HepG2 (cell line): ENCODE measurements around the gene ABCC1. TPM values are rescaled to one million over a fixed set of nuclear protein-coding genes. Genes with fewer than 3 reads are reported as not detected.

ENCODE experiments used
- MED1 ChIP-seq: sonication (generic); formaldehyde crosslinking; IDR thresholded peaks from 2 replicates; pipeline ENCODE4 v1.4.0; 2020; ENCODE audit warnings: missing genetic modification reagents
- MED13 ChIP-seq: sonication (generic); formaldehyde crosslinking; IDR thresholded peaks from 2 replicates; pipeline ENCODE4 v1.5.0; 2020; ENCODE audit warnings: missing genetic modification reagents
- NPAS2 ChIP-seq: sonication (generic); formaldehyde crosslinking; IDR thresholded peaks from 2 replicates; pipeline ENCODE4 v1.8.0; 2022; ENCODE audit warnings: mild to moderate bottlenecking, missing genetic modification reagents, borderline replicate concordance
- POLR2AphosphoS5 ChIP-seq: IDR thresholded peaks from 2 replicates; pipeline ENCODE4 v1.6.1; 2012; ENCODE audit warnings: low read depth, low read length
- REL ChIP-seq: sonication (generic); formaldehyde crosslinking; conservative IDR thresholded peaks from 2 replicates; pipeline ENCODE4 v1.8.0; 2022; ENCODE audit warnings: mild to moderate bottlenecking, missing genetic modification reagents, moderate library complexity
- SMARCE1 ChIP-seq: fragments of 450-650 bp; IDR thresholded peaks from 2 replicates; pipeline ENCODE4 v1.6.1; 2017; ENCODE audit warnings: borderline replicate concordance
- TRIM24 ChIP-seq: sonication (generic); formaldehyde crosslinking; IDR thresholded peaks from 2 replicates; pipeline ENCODE4 v1.8.0; 2022; ENCODE audit warnings: mild to moderate bottlenecking, missing genetic modification reagents
- ZBTB43 ChIP-seq: sonication (generic); formaldehyde crosslinking; conservative IDR thresholded peaks from 2 replicates; pipeline ENCODE4 v1.4.0; 2020; ENCODE audit warnings: missing genetic modification reagents
- ZNF383 ChIP-seq: sonication (generic); formaldehyde crosslinking; IDR thresholded peaks from 2 replicates; pipeline ENCODE4 v1.4.0; 2020; ENCODE audit warnings: missing genetic modification reagents, mild to moderate bottlenecking, borderline replicate concordance
- ZNF724P ChIP-seq: sonication (generic); formaldehyde crosslinking; IDR thresholded peaks from 2 replicates; pipeline ENCODE4 v1.8.0; 2022; ENCODE audit warnings: missing genetic modification reagents, borderline replicate concordance
- ZNF766 ChIP-seq: sonication (generic); formaldehyde crosslinking; IDR thresholded peaks from 2 replicates; pipeline ENCODE4 v1.5.0; 2020; ENCODE audit warnings: missing genetic modification reagents, borderline replicate concordance
- ZNF780A ChIP-seq: sonication (generic); formaldehyde crosslinking; IDR thresholded peaks from 2 replicates; pipeline ENCODE4 v1.8.0; 2022; ENCODE audit warnings: mild to moderate bottlenecking, missing genetic modification reagents, moderate library complexity
- ZNF790 ChIP-seq: sonication (generic); formaldehyde crosslinking; IDR thresholded peaks from 2 replicates; pipeline ENCODE4 v1.8.0; 2022; ENCODE audit warnings: missing genetic modification reagents, mild to moderate bottlenecking, borderline replicate concordance
- ZSCAN20 ChIP-seq: sonication (generic); formaldehyde crosslinking; IDR thresholded peaks from 2 replicates; pipeline ENCODE4 v1.4.0; 2020; ENCODE audit warnings: missing genetic modification reagents, mild to moderate bottlenecking, borderline replicate concordance
- polyA plus RNA-seq, 8 experiments: library from polyadenylated mRNA; depleted of rRNA in 3 of 8; stranded (reverse) in 7 of 8; unstranded in 1 of 8; fragments of >200 nt; fragmentation: Illumina TruSeq in 4 of 8; extraction: Trizol in 4 of 8; gene quantifications; 2 replicates each; pipeline versions ENCODE4 v1.2.1 to v1.2.3, GENCODE V29; 2011 to 2016; ENCODE audit warnings: low read depth in 4 of 8, missing spikeins in 1 of 8, mixed read lengths in 1 of 8; ENCODE audit not compliant: insufficient read depth in 1 of 8
- total RNA-seq, 5 experiments: library from RNA; depleted of rRNA; stranded (reverse); fragments of >200 nt; fragmentation: Illumina TruSeq; extraction: Trizol; gene quantifications; 2 replicates each; pipeline ENCODE4 v1.2.3, GENCODE V29; 2016; ENCODE audit warnings: low read depth in 1 of 5
- TF ChIP-seq, protein P1 (sequence below): IDR thresholded peaks from 2 replicates; pipeline ENCODE4 v1.6.1; 2016; ENCODE audit warnings: mild to moderate bottlenecking, missing biosample characterization, missing genetic modification reagents

The ABCC1 gene
- total and polyA plus RNA-seq, 2 of the 13 experiments (the other 11 are each of a cell fraction or from before 2014, with no cell fraction given) = 13.0 to 30.6 TPM

- TF ChIP-seq ZBTB43 (no peak), ZNF383 (CRISPR knock-in tag) (no peak), REL (CRISPR knock-in tag) (no peak), ZNF766 (CRISPR knock-in tag) (no peak), SMARCE1 (no peak), ZNF780A (no peak), POLR2AphosphoS5 (no peak), ZSCAN20 (no peak), TRIM24 (CRISPR knock-in tag) (no peak), ZNF724P (no peak), ZNF790 (CRISPR knock-in tag) (0 out of 2 replicates have a peak, but pooled peaks have one; percentile 37), NPAS2 (CRISPR knock-in tag) (no peak), MED1 (CRISPR knock-in tag) (peak; percentile 87), MED13 (CRISPR knock-in tag) (no peak)
- TF ChIP-seq, protein P1, sequence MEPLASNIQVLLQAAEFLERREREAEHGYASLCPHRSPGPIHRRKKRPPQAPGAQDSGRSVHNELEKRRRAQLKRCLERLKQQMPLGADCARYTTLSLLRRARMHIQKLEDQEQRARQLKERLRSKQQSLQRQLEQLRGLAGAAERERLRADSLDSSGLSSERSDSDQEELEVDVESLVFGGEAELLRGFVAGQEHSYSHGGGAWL = no peak
These were observed 65.2 kb downstream of the ABCC1 start (continued) for GRCh38 chr16:16014329-16015224.
